Coronary artery (tissue), 2 donors: ENCODE results near the gene PCDH9.

Source experiments
- DNase-seq: peaks from one replicate; pipeline ENCODE4 v3.0.0-alpha.2; 2017; ENCODE audit warnings: low spot score
- H3K27ac ChIP-seq, 2 donors: fragments of 200-600 bp; sonication (generic); one replicate each; pipeline ENCODE4 v1.5.1; 2016 to 2019
- H3K4me3 ChIP-seq: fragments of 200-600 bp; sonication (generic); 2 replicates; pipeline ENCODE4 v1.5.1; 2016; ENCODE audit warnings: mild to moderate bottlenecking, moderate library complexity
- CTCF ChIP-seq: fragments of 200-600 bp; sonication (generic); IDR thresholded peaks from one replicate; pipeline ENCODE4 v1.5.1; 2019; ENCODE audit warnings: antibody characterized with exemption

Gene PCDH9

GRCh38 chr13:66528180-66528579 is 702.0 kb downstream of the PCDH9 start:
- TF ChIP-seq CTCF = no peak
- no peak overlapping the region for H3K27ac ChIP-seq
- H3K4me3 ChIP-seq = no peak overlapping the region
- DNase-seq = no peak

GRCh38 chr13:66520511-66521355 is 709.4 kb downstream of the PCDH9 start:
- DNase-seq = no peak
- Histone ChIP-seq H3K4me3 (no peak overlapping the region), H3K27ac (no peak overlapping the region)
- no peak for TF ChIP-seq CTCF

GRCh38 chr13:66519259-66519658 is 710.9 kb downstream of the PCDH9 start:
- H3K4me3 ChIP-seq = no peak overlapping the region
- TF ChIP-seq CTCF = no peak
- DNase-seq = no peak
- no peak overlapping the region for H3K27ac ChIP-seq

GRCh38 chr13:66518068-66518467 is 712.1 kb downstream of the PCDH9 start:
- TF ChIP-seq CTCF = no peak
- Histone ChIP-seq H3K4me3 (no peak overlapping the region), H3K27ac (no peak overlapping the region)
- DNase-seq = no peak

- Histone ChIP-seq H3K27ac (no peak overlapping the region), H3K4me3 (no peak overlapping the region)
- TF ChIP-seq CTCF = no peak
- DNase-seq = no peak
Measured at GRCh38 chr13:66513728-66514127, 716.4 kb downstream of the PCDH9 start.

GRCh38 chr13:66509175-66509574 is 721.0 kb downstream of the PCDH9 start:
- no peak overlapping the region for H3K27ac ChIP-seq
- H3K4me3 ChIP-seq = no peak overlapping the region
- TF ChIP-seq CTCF = no peak
- DNase-seq = no peak

GRCh38 chr13:66508153-66508909 is 721.8 kb downstream of the PCDH9 start:
- H3K27ac ChIP-seq = no peak overlapping the region
- DNase-seq = no peak
- no peak for TF ChIP-seq CTCF
- no peak overlapping the region for H3K4me3 ChIP-seq
